Nephron (organoid): ENCODE results near the gene CCDC12.
A peak's percentile ranks its signal among the peaks of the same experiment; 100 is the strongest.

Source experiments
- H3K27ac Mint-ChIP-seq, 3 experiments: 2 replicates each; pipeline ENCODE4 v1.8.0; 2020; ENCODE audit warnings: mixed read lengths in 3 of 3, mild to moderate bottlenecking in 2 of 3, moderate library complexity in 1 of 3
- H3K27me3 Mint-ChIP-seq: 2 replicates; pipeline ENCODE4 v1.8.0; 2021; ENCODE audit warnings: low read depth, mild to moderate bottlenecking, moderate library complexity, mixed read lengths
- H3K36me3 Mint-ChIP-seq: 2 replicates; pipeline ENCODE4 v1.8.0; 2020; ENCODE audit warnings: low read depth, mixed read lengths
- H3K4me1 Mint-ChIP-seq: 2 replicates; pipeline ENCODE4 v1.8.0; 2020; ENCODE audit warnings: mixed read lengths
- H3K4me3 Mint-ChIP-seq, 3 experiments: 2 replicates each; pipeline ENCODE4 v1.8.0; 2020; ENCODE audit warnings: mild to moderate bottlenecking in 3 of 3, mixed read lengths in 3 of 3, moderate library complexity in 2 of 3
- H3K9me3 Mint-ChIP-seq: 2 replicates; pipeline ENCODE4 v1.8.0; 2020; ENCODE audit warnings: mixed read lengths
- CTCF ChIP-seq, 3 experiments: fragments of 200-600 bp; sonication (generic); IDR thresholded peaks; one replicate each; pipeline ENCODE4 v1.5.0; 2021; ENCODE audit warnings: antibody characterized with exemption in 3 of 3; ENCODE audit not compliant: unreplicated experiment in 3 of 3

Gene CCDC12

GRCh38 chr3:47017504-47018268, 41.1 kb upstream of the CCDC12 start:
- Mint-ChIP-seq H3K36me3 (peaks cover 45% of the 10 kb centered on the region), H3K27ac (peak overlapping the region in 2 of 3 experiments; percentile 38 to 42), H3K4me3 (no peak overlapping the region), H3K9me3 (no peaks in the 10 kb centered on the region), H3K4me1 (peaks cover 11% of the 10 kb centered on the region), H3K27me3 (no peaks in the 10 kb centered on the region)
- no peak for TF ChIP-seq CTCF (IDR thresholded peaks at IDR 0.05; ENCODE audit: unreplicated experiment in 3 of 3)

GRCh38 chr3:47016934-47017435, 40.4 kb upstream of the CCDC12 start:
- Mint-ChIP-seq H3K27ac (peak overlapping the region; percentile 38 to 50 (median 39)), H3K4me1 (peaks cover 11% of the 10 kb centered on the region), H3K4me3 (no peak overlapping the region), H3K36me3 (peaks cover 45% of the 10 kb centered on the region), H3K9me3 (no peaks in the 10 kb centered on the region), H3K27me3 (no peaks in the 10 kb centered on the region)
- no peak for TF ChIP-seq CTCF (IDR thresholded peaks at IDR 0.05; ENCODE audit: unreplicated experiment in 3 of 3)

- Mint-ChIP-seq H3K4me3 (no peak overlapping the region), H3K36me3 (peaks cover 45% of the 10 kb centered on the region), H3K27ac (peak overlapping the region in 1 of 3 experiments; percentile 38), H3K27me3 (no peaks in the 10 kb centered on the region), H3K9me3 (no peaks in the 10 kb centered on the region), H3K4me1 (peaks cover 11% of the 10 kb centered on the region)
- TF ChIP-seq CTCF (IDR thresholded peaks at IDR 0.05; ENCODE audit: unreplicated experiment in 3 of 3), result no peak
Observed at GRCh38 chr3:47016086-47016933, 39.8 kb upstream of the CCDC12 start.

GRCh38 chr3:47015151-47015550, 38.6 kb upstream of the CCDC12 start:
- Mint-ChIP-seq H3K9me3 (no peaks in the 10 kb centered on the region), H3K36me3 (peaks cover 44% of the 10 kb centered on the region), H3K4me1 (peaks cover 11% of the 10 kb centered on the region), H3K4me3 (no peak overlapping the region), H3K27ac (peak overlapping the region; percentile 2 to 69 (median 52)), H3K27me3 (no peaks in the 10 kb centered on the region)
- TF ChIP-seq CTCF (IDR thresholded peaks at IDR 0.05; ENCODE audit: unreplicated experiment in 3 of 3), result no peak

GRCh38 chr3:47014036-47014435, 37.5 kb upstream of the CCDC12 start:
- peaks cover 37% of the 10 kb centered on the region for H3K36me3 Mint-ChIP-seq
- peaks cover 11% of the 10 kb centered on the region for H3K4me1 Mint-ChIP-seq
- no peak overlapping the region for H3K4me3 Mint-ChIP-seq
- H3K27ac Mint-ChIP-seq, result peak overlapping the region in 2 of 3 experiments; percentile 41 to 46
- no peak for TF ChIP-seq CTCF (IDR thresholded peaks at IDR 0.05; ENCODE audit: unreplicated experiment in 3 of 3)
- H3K27me3 Mint-ChIP-seq, result no peaks in the 10 kb centered on the region
- no peaks in the 10 kb centered on the region for H3K9me3 Mint-ChIP-seq
